Trophoblast cell (in vitro differentiated cells and primary cell): Measurements from ENCODE around the gene PTPRN2.

Experiments used
- DNase-seq, 2 donors: peaks; one replicate each; pipeline ENCODE4 v3.0.0-alpha.2; 2016
- H2AFZ ChIP-seq: 2 replicates; pipeline ENCODE4 v1.6.1; 2013; ENCODE audit warnings: low read length, moderate library complexity, mild to moderate bottlenecking; ENCODE audit not compliant: insufficient read depth, poor library complexity
- H2AK5ac ChIP-seq: 2 replicates; pipeline ENCODE4 v1.6.1; 2013; ENCODE audit warnings: mild to moderate bottlenecking, low read length
- H2BK120ac ChIP-seq: 2 replicates; pipeline ENCODE4 v1.6.1; 2013; ENCODE audit warnings: low read length, mild to moderate bottlenecking, moderate library complexity; ENCODE audit not compliant: insufficient read depth, poor library complexity
- H2BK12ac ChIP-seq: 2 replicates; pipeline ENCODE4 v1.6.1; 2013; ENCODE audit warnings: mild to moderate bottlenecking, low read length, moderate library complexity
- H2BK5ac ChIP-seq: 2 replicates; pipeline ENCODE4 v1.6.1; 2013; ENCODE audit warnings: low read length, low read depth, moderate library complexity, mild to moderate bottlenecking; ENCODE audit not compliant: poor library complexity
- H3K14ac ChIP-seq: 2 replicates; pipeline ENCODE4 v1.6.1; 2013; ENCODE audit warnings: mild to moderate bottlenecking, low read length
- H3K18ac ChIP-seq: 2 replicates; pipeline ENCODE4 v1.6.1; 2013; ENCODE audit warnings: mild to moderate bottlenecking, low read length
- H3K23ac ChIP-seq: 2 replicates; pipeline ENCODE4 v1.6.1; 2013; ENCODE audit warnings: low read length
- H3K27ac ChIP-seq: 2 replicates; pipeline ENCODE4 v1.5.1; 2013; ENCODE audit warnings: low read depth, mild to moderate bottlenecking, inconsistent platforms, low read length, moderate library complexity
- H3K27me3 ChIP-seq: 2 replicates; pipeline ENCODE4 v1.6.1; 2013; ENCODE audit warnings: inconsistent platforms, mild to moderate bottlenecking, low read length, moderate library complexity; ENCODE audit not compliant: insufficient read depth
- H3K36me3 ChIP-seq, 2 experiments: 1 replicate in 1 of 2; 2 replicates in 1 of 2; pipeline ENCODE4 v1.6.1; 2013; ENCODE audit warnings: low read length in 2 of 2, mild to moderate bottlenecking in 2 of 2, moderate library complexity in 1 of 2; ENCODE audit not compliant: insufficient read depth in 2 of 2, control insufficient read depth in 1 of 2
- H3K4ac ChIP-seq: 2 replicates; pipeline ENCODE4 v1.6.1; 2013; ENCODE audit warnings: low read depth, mild to moderate bottlenecking, low read length, moderate library complexity
- H3K4me1 ChIP-seq, 2 experiments: 1 replicate in 1 of 2; 2 replicates in 1 of 2; pipeline ENCODE4 v1.6.1; 2013; ENCODE audit warnings: low read length in 2 of 2, mild to moderate bottlenecking in 2 of 2, moderate library complexity in 1 of 2; ENCODE audit not compliant: insufficient read depth in 2 of 2, control insufficient read depth in 1 of 2
- H3K4me2 ChIP-seq: 2 replicates; pipeline ENCODE4 v1.6.1; 2013; ENCODE audit warnings: inconsistent platforms, mild to moderate bottlenecking, low read length, moderate library complexity
- H3K4me3 ChIP-seq: 2 replicates; pipeline ENCODE4 v1.5.1; 2013; ENCODE audit warnings: mild to moderate bottlenecking, low read depth, low read length, inconsistent platforms
- H3K79me1 ChIP-seq: one replicate; pipeline ENCODE4 v1.6.1; 2013; ENCODE audit warnings: low read length
- H3K79me2 ChIP-seq: 2 replicates; pipeline ENCODE4 v1.6.1; 2013; ENCODE audit warnings: low read length, mild to moderate bottlenecking; ENCODE audit not compliant: control insufficient read depth, insufficient read depth, poor library complexity
- H3K9ac ChIP-seq: 2 replicates; pipeline ENCODE4 v1.6.1; 2013; ENCODE audit warnings: mild to moderate bottlenecking, low read length
- H3K9me3 ChIP-seq: 2 replicates; pipeline ENCODE4 v1.6.1; 2013; ENCODE audit warnings: low read depth, mild to moderate bottlenecking, control low read depth, inconsistent platforms, low read length; ENCODE audit not compliant: insufficient read depth
- H4K12ac ChIP-seq: 2 replicates; pipeline ENCODE4 v1.6.1; 2013; ENCODE audit warnings: low read depth, mild to moderate bottlenecking, low read length, moderate library complexity
- H4K8ac ChIP-seq: 2 replicates; pipeline ENCODE4 v1.6.1; 2013; ENCODE audit warnings: low read depth, mild to moderate bottlenecking, low read length, moderate library complexity
- H4K91ac ChIP-seq: one replicate; pipeline ENCODE4 v1.6.1; 2013; ENCODE audit warnings: low read depth, mild to moderate bottlenecking, low read length, moderate library complexity
- WGBS: extraction: QIAGEN DNeasy Blood & Tissue Kit; methylation state at CpG from one replicate; pipeline ENCODE4 v1.1.7; 2013; ENCODE audit warnings: missing lambda C conversion rate; ENCODE audit not compliant: insufficient read length, insufficient coverage; ENCODE audit errors: extremely low coverage; 5-methylcytosine and 5-hydroxymethylcytosine counted together

PTPRN2 gene

GRCh38 chr7:158120716-158121115, 466.9 kb downstream of the PTPRN2 start:
- Histone ChIP-seq H2BK12ac (no peak overlapping the region), H3K18ac (no peak overlapping the region), H3K79me1 (no peaks in the 10 kb centered on the region), H4K12ac (no peak overlapping the region), H3K4me2 (no peak overlapping the region), H4K8ac (no peak overlapping the region), H3K27me3 (no peaks in the 10 kb centered on the region), H3K36me3 (no peaks in the 10 kb centered on the region), H4K91ac (no peak overlapping the region), H3K4me1 (no peaks in the 10 kb centered on the region), H2AFZ (no peak overlapping the region), H3K4me3 (no peak overlapping the region), H2BK120ac (no peak overlapping the region), H3K9ac (no peak overlapping the region), H3K9me3 (peaks cover 38% of the 10 kb centered on the region), H3K79me2 (no peaks in the 10 kb centered on the region), H3K23ac (no peak overlapping the region), H3K27ac (no peak overlapping the region), H2BK5ac (no peak overlapping the region), H3K4ac (no peak overlapping the region), H3K14ac (no peak overlapping the region), H2AK5ac (no peak overlapping the region)
- no CpG with 5 or more reads among the region's 6 CpGs for WGBS
- no peak for DNase-seq

GRCh38 chr7:158120316-158120715, 467.3 kb downstream of the PTPRN2 start:
- no peak overlapping the region for H4K8ac ChIP-seq
- H3K4me2 ChIP-seq = no peak overlapping the region
- no peaks in the 10 kb centered on the region for H3K4me1 ChIP-seq
- H3K27ac ChIP-seq = no peak overlapping the region
- H3K79me2 ChIP-seq = no peaks in the 10 kb centered on the region
- no peak overlapping the region for H2BK5ac ChIP-seq
- no peak overlapping the region for H3K4me3 ChIP-seq
- no peaks in the 10 kb centered on the region for H3K27me3 ChIP-seq
- no peak overlapping the region for H2BK12ac ChIP-seq
- H2AFZ ChIP-seq = no peak overlapping the region
- H4K12ac ChIP-seq = no peak overlapping the region
- no peak overlapping the region for H3K14ac ChIP-seq
- H2AK5ac ChIP-seq = no peak overlapping the region
- no peak overlapping the region for H3K18ac ChIP-seq
- H3K23ac ChIP-seq = no peak overlapping the region
- no peak overlapping the region for H3K4ac ChIP-seq
- no peaks in the 10 kb centered on the region for H3K36me3 ChIP-seq
- H4K91ac ChIP-seq = no peak overlapping the region
- H3K9ac ChIP-seq = no peak overlapping the region
- DNase-seq = no peak
- H3K9me3 ChIP-seq = peaks cover 39% of the 10 kb centered on the region
- WGBS = no CpG with 5 or more reads among the region's 4 CpGs
- no peak overlapping the region for H2BK120ac ChIP-seq
- no peaks in the 10 kb centered on the region for H3K79me1 ChIP-seq

DNA sequence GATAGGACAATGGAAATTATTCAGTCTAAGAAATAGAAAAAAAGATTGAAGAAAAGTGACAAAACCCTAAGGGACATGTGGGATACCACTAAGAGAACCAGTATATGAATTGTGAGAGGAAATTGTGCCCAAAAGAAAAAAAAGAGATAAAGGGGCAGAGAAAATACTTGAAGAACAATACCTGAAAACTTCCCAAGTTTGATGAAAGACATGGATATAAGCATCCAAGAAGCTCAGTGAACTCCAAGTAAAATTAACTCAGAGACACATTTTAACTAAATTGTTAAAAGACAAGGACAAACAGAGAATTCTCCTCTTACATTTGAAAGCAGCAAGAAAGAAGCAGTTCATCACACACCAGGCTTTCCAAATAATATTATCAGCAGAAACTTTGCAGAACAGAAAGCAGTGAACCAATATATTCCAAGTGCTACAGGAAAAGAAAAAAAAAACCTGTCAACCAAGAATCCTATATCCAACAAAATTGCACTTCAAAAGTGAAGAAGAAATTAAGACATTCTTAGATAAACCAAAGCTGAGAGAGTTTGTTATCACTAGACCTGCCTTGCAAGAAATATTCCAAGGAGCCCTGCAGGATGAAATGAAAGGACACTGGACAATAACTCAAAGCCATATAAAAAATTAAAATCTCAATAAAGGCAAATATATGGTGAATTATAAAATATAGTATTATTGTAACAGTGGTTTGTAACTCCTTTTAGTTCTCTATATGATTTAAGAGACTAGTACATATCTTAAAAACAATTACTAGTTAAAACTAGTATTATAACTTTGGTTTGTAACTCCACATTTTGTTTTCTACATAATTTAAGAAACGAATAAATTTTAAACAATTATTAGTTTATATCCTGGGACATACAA, 470.0 kb downstream of the PTPRN2 start:
- H2BK120ac ChIP-seq = no peak overlapping the region
- no peak overlapping the region for H4K8ac ChIP-seq
- H3K4me3 ChIP-seq = no peak overlapping the region
- no peak overlapping the region for H3K4me2 ChIP-seq
- H3K79me1 ChIP-seq = no peaks in the 10 kb centered on the region
- H3K79me2 ChIP-seq = no peaks in the 10 kb centered on the region
- H3K18ac ChIP-seq = no peak overlapping the region
- no peak for DNase-seq
- H4K91ac ChIP-seq = no peak overlapping the region
- no peak overlapping the region for H2BK5ac ChIP-seq
- H3K9me3 ChIP-seq = peaks cover 42% of the 10 kb centered on the region
- H2AFZ ChIP-seq = no peak overlapping the region
- H3K23ac ChIP-seq = no peak overlapping the region
- H3K4me1 ChIP-seq = no peaks in the 10 kb centered on the region
- H3K27me3 ChIP-seq = no peaks in the 10 kb centered on the region
- no CpG with 5 or more reads among the region's 1 CpG for WGBS
- H3K4ac ChIP-seq = no peak overlapping the region
- H2AK5ac ChIP-seq = no peak overlapping the region
- no peaks in the 10 kb centered on the region for H3K36me3 ChIP-seq
- no peak overlapping the region for H3K14ac ChIP-seq
- no peak overlapping the region for H4K12ac ChIP-seq
- H3K9ac ChIP-seq = no peak overlapping the region
- no peak overlapping the region for H2BK12ac ChIP-seq
- no peak overlapping the region for H3K27ac ChIP-seq

- no peaks in the 10 kb centered on the region for H3K4me1 ChIP-seq
- no peak for DNase-seq
- no peak overlapping the region for H3K14ac ChIP-seq
- H3K4ac ChIP-seq = no peak overlapping the region
- peaks cover 34% of the 10 kb centered on the region for H3K9me3 ChIP-seq
- no peak overlapping the region for H4K8ac ChIP-seq
- no peak overlapping the region for H3K4me2 ChIP-seq
- H3K27ac ChIP-seq = no peak overlapping the region
- WGBS = no CpG with 5 or more reads among the region's 2 CpGs
- no peak overlapping the region for H3K4me3 ChIP-seq
- no peak overlapping the region for H2BK5ac ChIP-seq
- H3K79me2 ChIP-seq = no peaks in the 10 kb centered on the region
- no peak overlapping the region for H2AFZ ChIP-seq
- no peak overlapping the region for H3K9ac ChIP-seq
- no peaks in the 10 kb centered on the region for H3K27me3 ChIP-seq
- H4K12ac ChIP-seq = no peak overlapping the region
- H3K36me3 ChIP-seq = no peaks in the 10 kb centered on the region
- no peak overlapping the region for H3K23ac ChIP-seq
- H4K91ac ChIP-seq = no peak overlapping the region
- H3K79me1 ChIP-seq = no peaks in the 10 kb centered on the region
- H2BK12ac ChIP-seq = no peak overlapping the region
- no peak overlapping the region for H2BK120ac ChIP-seq
- no peak overlapping the region for H2AK5ac ChIP-seq
- H3K18ac ChIP-seq = no peak overlapping the region
Measured at GRCh38 chr7:158116235-158116634, 471.4 kb downstream of the PTPRN2 start.
